Stimulated activated CD4-positive, alpha-beta T cell treated with anti-CD3 and anti-CD28 coated beads, Interleukin-15, amount 100 ng/mL, for 48 hours (primary cell): Measurements from ENCODE around the gene KCND3.

Experiments used
- DNase-seq, 2 donors: peaks; one replicate each; pipeline ENCODE4 v3.0.0-alpha.2; 2020; ENCODE audit warnings: low read depth in 2 of 2

KCND3 gene

GRCh38 chr1:111778066-111778465, 211.4 kb downstream of the KCND3 start:
- DNase-seq: no peak

GRCh38 chr1:111777301-111777700, 212.2 kb downstream of the KCND3 start:
- DNase-seq: no peak

- no peak for DNase-seq
Measured at GRCh38 chr1:111776861-111777260, 212.6 kb downstream of the KCND3 start.

- DNase-seq: no peak
Measured at GRCh38 chr1:111776391-111776790, 213.1 kb downstream of the KCND3 start.

GRCh38 chr1:111775966-111776365, 213.5 kb downstream of the KCND3 start:
- no peak for DNase-seq

GRCh38 chr1:111770916-111771315, 218.6 kb downstream of the KCND3 start:
- DNase-seq: no peak

GRCh38 chr1:111769517-111770146, 219.8 kb downstream of the KCND3 start:
- DNase-seq: peak in 1 of 2 donors; percentile 27

- DNase-seq: no peak
Measured at GRCh38 chr1:111768625-111769024, 220.8 kb downstream of the KCND3 start.

- DNase-seq: no peak
Measured at GRCh38 chr1:111768023-111768422, 221.4 kb downstream of the KCND3 start.

GRCh38 chr1:111762332-111762731, 227.1 kb downstream of the KCND3 start:
- DNase-seq: no peak

GRCh38 chr1:111761717-111762116, 227.8 kb downstream of the KCND3 start:
- no peak for DNase-seq

- no peak for DNase-seq
Measured at GRCh38 chr1:111758373-111758772, 231.1 kb downstream of the KCND3 start.

GRCh38 chr1:111756124-111756513, 233.3 kb downstream of the KCND3 start:
- DNase-seq: no peak

GRCh38 chr1:111755331-111756123, 233.9 kb downstream of the KCND3 start, which contains the start of gene DDX20:
Gene DDX20 (plus strand): TSS chr1:111755901. CDS start chr1:111755925, 24 bp downstream.
- DNase-seq: peak; percentile 87 to 90

GRCh38 chr1:111754984-111755330, 234.5 kb downstream of the KCND3 start:
- no peak for DNase-seq

- DNase-seq: no peak
Measured at GRCh38 chr1:111751906-111752575, 237.4 kb downstream of the KCND3 start.

- DNase-seq: no peak
Measured at GRCh38 chr1:111750856-111751255, 238.6 kb downstream of the KCND3 start.

- no peak for DNase-seq
Measured at GRCh38 chr1:111749628-111750027, 239.8 kb downstream of the KCND3 start.

GRCh38 chr1:111747947-111748346, 241.5 kb downstream of the KCND3 start:
- DNase-seq: no peak

GRCh38 chr1:111747282-111747734, 242.2 kb downstream of the KCND3 start:
- DNase-seq: peak; percentile 59 to 75

GRCh38 chr1:111746614-111746999, 242.9 kb downstream of the KCND3 start:
- no peak for DNase-seq
